Neural cell (in vitro differentiated cells): ENCODE data around the gene CPNE2. TPM values are rescaled to one million over a fixed set of nuclear protein-coding genes. Genes with fewer than 3 reads are reported as not detected.

Source experiments
- H2AFZ ChIP-seq: fragments of 200-600, 300-800 bp; sonication (generic), shearing (Covaris generic); 2 replicates; pipeline ENCODE4 v1.6.0; 2014; ENCODE audit warnings: low read depth, mild to moderate bottlenecking, antibody characterized with exemption, low read length, moderate library complexity
- H3F3A ChIP-seq: fragments of 200-600 bp; shearing (Covaris generic); 2 replicates; pipeline ENCODE4 v1.6.1; 2016; ENCODE audit warnings: mild to moderate bottlenecking, moderate library complexity, mixed read lengths, antibody characterized with exemption, low read length; ENCODE audit not compliant: insufficient read depth, poor library complexity, severe bottlenecking
- H3K27ac ChIP-seq: fragments of 200-600, 300-800 bp; sonication (generic), shearing (Covaris generic); 2 replicates; pipeline ENCODE4 v1.5.1; 2014; ENCODE audit warnings: mild to moderate bottlenecking, low read length, moderate library complexity
- H3K27me3 ChIP-seq: fragments of 300-800, 200-600 bp; sonication (generic), shearing (Covaris generic); 2 replicates; pipeline ENCODE4 v1.6.0; 2014; ENCODE audit warnings: mild to moderate bottlenecking, low read depth, low read length, moderate library complexity; ENCODE audit not compliant: insufficient read depth
- H3K36me3 ChIP-seq: fragments of 300-800, 200-600 bp; sonication (generic), shearing (Covaris generic); 2 replicates; pipeline ENCODE4 v1.5.1; 2014; ENCODE audit warnings: mild to moderate bottlenecking, antibody characterized with exemption, low read length, moderate library complexity; ENCODE audit not compliant: insufficient read depth
- H3K4me2 ChIP-seq: fragments of 300-800, 200-600 bp; sonication (generic), shearing (Covaris generic); 2 replicates; pipeline ENCODE4 v1.6.0; 2014; ENCODE audit warnings: mild to moderate bottlenecking, low read length
- H3K4me3 ChIP-seq: fragments of 300-800, 200-600 bp; sonication (generic), shearing (Covaris generic); 2 replicates; pipeline ENCODE4 v1.5.1; 2014; ENCODE audit warnings: mild to moderate bottlenecking, low read length, moderate library complexity
- H3K79me2 ChIP-seq: fragments of 200-600 bp; shearing (Covaris generic); replicated peaks from 2 replicates; pipeline ENCODE4 v1.6.0; 2014; ENCODE audit warnings: mild to moderate bottlenecking, low read length, moderate library complexity; ENCODE audit not compliant: insufficient read depth
- H3K9ac ChIP-seq: fragments of 300-800, 200-600 bp; sonication (generic), shearing (Covaris generic); 2 replicates; pipeline ENCODE4 v1.6.1; 2016; ENCODE audit warnings: mild to moderate bottlenecking, low read length, mixed read lengths
- H3K9me2 ChIP-seq: fragments of 200-600 bp; shearing (Covaris generic); 2 replicates; pipeline ENCODE4 v1.6.1; 2016; ENCODE audit warnings: mild to moderate bottlenecking, low read length, mixed read lengths; ENCODE audit not compliant: insufficient read depth
- H3K9me3 ChIP-seq: fragments of 200-600, 300-800 bp; sonication (generic), shearing (Covaris generic); 2 replicates; pipeline ENCODE4 v1.6.1; 2016; ENCODE audit warnings: mild to moderate bottlenecking, mixed run types, low read length, moderate library complexity, mixed read lengths
- H4K20me1 ChIP-seq: fragments of 200-600 bp; shearing (Covaris generic); 2 replicates; pipeline ENCODE4 v1.6.1; 2016; ENCODE audit warnings: mild to moderate bottlenecking, mixed run types; ENCODE audit not compliant: insufficient read depth
- CTCF ChIP-seq: fragments of 450-650 bp; IDR thresholded peaks from 2 replicates; pipeline ENCODE4 v1.5.1; 2014; ENCODE audit warnings: antibody characterized with exemption, mild to moderate bottlenecking, moderate library complexity; ENCODE audit not compliant: poor library complexity, severe bottlenecking
- EP300 ChIP-seq: fragments of 450-650 bp; conservative IDR thresholded peaks from 2 replicates; pipeline ENCODE4 v1.6.1; 2014; ENCODE audit warnings: antibody characterized with exemption, mild to moderate bottlenecking, moderate library complexity; ENCODE audit not compliant: poor library complexity, severe bottlenecking
- EZH2 ChIP-seq: fragments of 200-600, 300-800 bp; shearing (Covaris generic), sonication (generic); IDR thresholded peaks from 2 replicates; pipeline ENCODE4 v1.6.1; 2014; ENCODE audit warnings: antibody characterized with exemption, low read length, borderline replicate concordance, mild to moderate bottlenecking; ENCODE audit not compliant: insufficient read depth, poor library complexity, severe bottlenecking
- MXI1 ChIP-seq: fragments of 450-650 bp; conservative IDR thresholded peaks from 2 replicates; pipeline ENCODE4 v1.6.1; 2014; ENCODE audit warnings: antibody characterized with exemption, mild to moderate bottlenecking; ENCODE audit not compliant: poor library complexity, severe bottlenecking
- POLR2AphosphoS5 ChIP-seq: IDR thresholded peaks from 2 replicates; pipeline ENCODE4 v1.6.1; 2012
- RAD21 ChIP-seq: fragments of 450-650 bp; conservative IDR thresholded peaks from 2 replicates; pipeline ENCODE4 v1.6.1; 2014; ENCODE audit warnings: antibody characterized with exemption, mild to moderate bottlenecking, moderate library complexity
- REST ChIP-seq: IDR thresholded peaks from 2 replicates; pipeline ENCODE4 v1.6.1; 2012; ENCODE audit warnings: borderline replicate concordance
- SMC3 ChIP-seq: fragments of 450-650 bp; conservative IDR thresholded peaks from 2 replicates; pipeline ENCODE4 v1.6.1; 2014; ENCODE audit warnings: antibody characterized with exemption, mild to moderate bottlenecking, moderate library complexity; ENCODE audit not compliant: poor library complexity
- TAF1 ChIP-seq: IDR thresholded peaks from 2 replicates; pipeline ENCODE4 v1.6.1; 2012; ENCODE audit warnings: low read depth
- polyA plus RNA-seq: library from polyadenylated mRNA; depleted of rRNA; stranded (reverse); fragments of >200 nt; gene quantifications from 2 replicates; pipeline ENCODE4 v1.2.3, GENCODE V29; 2014

Gene CPNE2
- polyA plus RNA-seq, 1 donor from 2014 or later: 18.6 TPM

GRCh38 chr16:57126411-57126810 is 34.0 kb downstream of the CPNE2 start:
- Histone ChIP-seq H3K79me2 (no peaks in the 10 kb centered on the region), H3K9me2 (no peaks in the 10 kb centered on the region), H3K27ac (no peak overlapping the region), H3K4me2 (no peak overlapping the region), H2AFZ (no peak overlapping the region), H3K9ac (no peak overlapping the region), H3K4me3 (no peak overlapping the region), H3K9me3 (no peaks in the 10 kb centered on the region), H3K27me3 (no peaks in the 10 kb centered on the region), H3K36me3 (no peaks in the 10 kb centered on the region), H3F3A (no peaks in the 10 kb centered on the region), H4K20me1 (no peaks in the 10 kb centered on the region)
- TF ChIP-seq REST (no peak), MXI1 (no peak), TAF1 (no peak), CTCF (no peak), RAD21 (no peak), EP300 (no peak)

GRCh38 chr16:57127037-57127763 is 34.8 kb downstream of the CPNE2 start:
- Histone ChIP-seq H3K9me3 (no peaks in the 10 kb centered on the region), H3K36me3 (no peaks in the 10 kb centered on the region), H3K9me2 (no peaks in the 10 kb centered on the region), H3K27me3 (no peaks in the 10 kb centered on the region), H2AFZ (no peak overlapping the region), H3F3A (no peaks in the 10 kb centered on the region), H3K79me2 (no peaks in the 10 kb centered on the region), H3K9ac (no peak overlapping the region), H3K4me3 (no peak overlapping the region), H3K4me2 (no peak overlapping the region), H3K27ac (no peak overlapping the region), H4K20me1 (no peaks in the 10 kb centered on the region)
- TF ChIP-seq CTCF (no peak), SMC3 (no peak), REST (no peak), MXI1 (no peak), RAD21 (no peak), TAF1 (no peak), POLR2AphosphoS5 (no peak), EZH2 (no peak), EP300 (no peak)
